K562 (cell line): ENCODE results near the gene FAR2. TPM values are rescaled to one million over a fixed set of nuclear protein-coding genes. Genes with fewer than 3 reads are reported as not detected.
"Not testable (repeated sequence)": the region's sequence is repeated elsewhere in the genome, so short reads cannot be mapped to it uniquely, and the experiment has no call there.

Experiments
- ATAC-seq: fragments of 200-7000 bp; cut with Tn5 transposase; 3 replicates; pipeline ENCODE4 v1.9.1; 2020; ENCODE audit warnings: moderate library complexity
- BruUV-seq: library from RNA; stranded (reverse); fragments of 400-500 nt; replicated peaks from 2 replicates; lab custom pipeline; 2021; lab: Mats Ljungman, UMichigan
- CTCF ChIA-PET: fragments of 300-600 bp; formaldehyde crosslinking; extraction: SDS; loops from one replicate; lab custom pipeline; 2021; ENCODE audit warnings: low intra/inter-chr PET ratio; lab: Yijun Ruan, JAX
- POLR2A ChIA-PET: fragments of 300-600, 350-650 bp; sonication (Branson Sonifier 250); formaldehyde crosslinking; extraction: SDS; loops from one replicate; lab custom pipeline; 2021; ENCODE audit warnings: antibody characterized with exemption, inconsistent platforms; lab: Yijun Ruan, JAX
- DNase-seq, 4 experiments: peaks; one replicate each; pipeline versions ENCODE4 v3.0.0 to v3.0.0-alpha.2; 2011 to 2018; ENCODE audit warnings: low spot score in 3 of 4, mixed read lengths in 3 of 4; ENCODE audit errors: extremely low read depth in 1 of 4
- FAIRE-seq: peaks from 2 replicates; lab custom pipeline; 2011; peaks lifted over from hg19 to GRCh38; lab: Jason Lieb, UNC
- H2AFZ ChIP-seq: 2 replicates; pipeline ENCODE4 v1.6.0; 2011; ENCODE audit warnings: low read depth, low read length, control low read depth, inconsistent platforms
- H3K27ac ChIP-seq: fragments of 200-600 bp; 3 replicates; pipeline ENCODE4 v1.8.0; 2011; ENCODE audit warnings: low read depth, mild to moderate bottlenecking, control low read depth, inconsistent platforms, low read length, moderate library complexity, mixed read lengths; ENCODE audit errors: extremely low read depth
- H3K27me3 ChIP-seq, 2 experiments: fragments of 300-600 bp in 1 of 2; 2 replicates in 1 of 2; 3 replicates in 1 of 2; pipeline versions ENCODE4 v1.6.0 to v1.8.0; 2011; ENCODE audit warnings: inconsistent platforms in 2 of 2, low read length in 2 of 2, mild to moderate bottlenecking in 1 of 2, mixed read lengths in 1 of 2, moderate library complexity in 1 of 2; ENCODE audit not compliant: control insufficient read depth in 2 of 2, insufficient read depth in 2 of 2
- H3K36me3 ChIP-seq: fragments of 300-600 bp; 3 replicates; pipeline ENCODE4 v1.8.0; 2011; ENCODE audit warnings: mild to moderate bottlenecking, low read length, inconsistent platforms; ENCODE audit not compliant: control insufficient read depth, insufficient read depth
- H3K4me1 ChIP-seq, 2 experiments: fragments of 200-600 bp in 1 of 2; replicated peaks in 1 of 2; 2 replicates in 1 of 2; 3 replicates in 1 of 2; pipeline versions ENCODE4 v1.5.1 to v1.8.0; 2011; ENCODE audit warnings: inconsistent platforms in 2 of 2, low read length in 2 of 2, mild to moderate bottlenecking in 1 of 2, mixed read lengths in 1 of 2, moderate library complexity in 1 of 2; ENCODE audit not compliant: control insufficient read depth in 2 of 2, insufficient read depth in 2 of 2
- H3K4me2 ChIP-seq: 2 replicates; pipeline ENCODE4 v1.6.1; 2011; ENCODE audit warnings: low read length, control low read depth, inconsistent platforms, mixed read lengths; ENCODE audit not compliant: insufficient read depth
- H3K4me3 ChIP-seq: fragments of 200-600 bp; sonication (generic), shearing (Covaris generic); 2 replicates; pipeline ENCODE4 v1.5.1; 2016; ENCODE audit warnings: control low read depth, inconsistent platforms
- H3K79me2 ChIP-seq: fragments of 200-600 bp; 3 replicates; pipeline ENCODE4 v1.8.0; 2011; ENCODE audit warnings: low read length, inconsistent platforms; ENCODE audit not compliant: control insufficient read depth, insufficient read depth
- H3K9ac ChIP-seq, 2 experiments: 2 replicates each; pipeline versions ENCODE4 v1.6.0 to v1.6.1; 2011; ENCODE audit warnings: low read depth in 2 of 2, low read length in 2 of 2, control low read depth in 1 of 2, inconsistent platforms in 1 of 2, mild to moderate bottlenecking in 1 of 2, mixed read lengths in 1 of 2; ENCODE audit not compliant: insufficient read depth in 1 of 2
- H3K9me1 ChIP-seq: one replicate; pipeline ENCODE4 v1.6.0; 2011; ENCODE audit warnings: inconsistent platforms, mild to moderate bottlenecking, low read length, moderate library complexity; ENCODE audit not compliant: control insufficient read depth, insufficient read depth
- H3K9me3 ChIP-seq: replicated peaks from 2 replicates; pipeline ENCODE4 v1.5.1; 2011; ENCODE audit warnings: low read depth, low read length, inconsistent platforms; ENCODE audit not compliant: control insufficient read depth, insufficient read depth
- H4K20me1 ChIP-seq: replicated peaks from 2 replicates; pipeline ENCODE4 v1.6.1; 2011; ENCODE audit warnings: low read length, inconsistent platforms, mixed read lengths; ENCODE audit not compliant: control insufficient read depth, insufficient read depth
- C11orf30 ChIP-seq: fragments of 450-650 bp; IDR thresholded peaks from 2 replicates; pipeline ENCODE4 v1.6.1; 2016; ENCODE audit warnings: low read depth, mild to moderate bottlenecking
- CCNT2 ChIP-seq: IDR thresholded peaks from 2 replicates; pipeline ENCODE4 v1.6.1; 2011; ENCODE audit warnings: borderline replicate concordance, low read depth, mild to moderate bottlenecking, moderate library complexity, mixed read lengths, low read length; ENCODE audit not compliant: insufficient read length; ENCODE audit errors: extremely low read depth
- CHD4 ChIP-seq: fragments of 200-600 bp; sonication (generic); IDR thresholded peaks from 3 replicates; pipeline ENCODE4 v1.6.1; 2012; ENCODE audit warnings: low read depth, mild to moderate bottlenecking, mixed read lengths, low read length, inconsistent platforms; ENCODE audit not compliant: insufficient read depth, insufficient replicate concordance, poor library complexity, severe bottlenecking
- ELK3 ChIP-seq: fragments of 450-650 bp; formaldehyde crosslinking; IDR thresholded peaks from 2 replicates; pipeline ENCODE4 v1.4.0; 2020; ENCODE audit warnings: mild to moderate bottlenecking
- MAFK ChIP-seq: IDR thresholded peaks from 2 replicates; pipeline ENCODE4 v1.6.1; 2011; ENCODE audit warnings: low read length, improper control_type of control experiment
- MED1 ChIP-seq: sonication (generic); formaldehyde crosslinking; IDR thresholded peaks from 2 replicates; pipeline ENCODE4 v1.8.1; 2023; ENCODE audit warnings: missing genetic modification reagents, borderline replicate concordance
- TARDBP ChIP-seq: fragments of 450-650 bp; IDR thresholded peaks from 2 replicates; pipeline ENCODE4 v1.6.1; 2016
- ZNF24 ChIP-seq: fragments of 450-650 bp; IDR thresholded peaks from 2 replicates; pipeline ENCODE4 v1.6.1; 2016
- WGBS: fragments of 100-300 bp; shearing (Covaris generic); methylation state at CpG from one replicate; pipeline ENCODE4 v1.1.6; 2016; ENCODE audit warnings: low coverage, mixed read lengths; ENCODE audit not compliant: insufficient coverage; ENCODE audit errors: missing lambda C conversion rate; 5-methylcytosine and 5-hydroxymethylcytosine counted together
- in situ Hi-C: fragments of 300-500 bp; cut with MboI; formaldehyde crosslinking; loops from 4 replicates; pipeline ENCODE4 v1.15.0; 2018; ENCODE audit warnings: inconsistent platforms, mixed read lengths
- intact Hi-C: fragments of 100-400 bp; cut with micrococcal nuclease; formaldehyde crosslinking; loops from 2 replicates; pipeline ENCODE4 v1.14.2; 2022
- polyA plus RNA-seq, 8 experiments: library from polyadenylated mRNA; depleted of rRNA in 4 of 8; stranded (reverse) in 5 of 8; unstranded in 3 of 8; fragments of >200 nt; fragmentation: Nextera tagmentation in 2 of 8; fragmentation: Illumina TruSeq in 1 of 8; extraction: Ambion mirVana in 2 of 8; extraction: Trizol in 1 of 8; gene quantifications; 2 replicates each; pipeline versions ENCODE4 v1.2.1 to v1.2.3, GENCODE V29; 2011 to 2014; ENCODE audit warnings: inconsistent platforms in 1 of 8, missing spikeins in 1 of 8
- total RNA-seq, 7 experiments: library from RNA; depleted of rRNA in 6 of 7; stranded (reverse); fragments of >200 nt in 6 of 7; fragmentation: Illumina TruSeq in 2 of 7; extraction: Trizol in 2 of 7; gene quantifications; 2 replicates each; pipeline versions ENCODE4 v1.2.1 to v1.2.3, GENCODE V29; 2011 to 2021; ENCODE audit warnings: low replicate concordance in 1 of 7
- TF ChIP-seq, protein P1 (sequence below): fragments of 250-450 bp; sonication (Bioruptor Pico); IDR thresholded peaks from 2 replicates; pipeline ENCODE4 v1.8.0; 2021; ENCODE audit warnings: moderate library complexity, mild to moderate bottlenecking, inconsistent platforms

The FAR2 gene
- total and polyA plus RNA-seq, 9 of the 15 experiments (the other 6 are each of a cell fraction or from before 2014, with no cell fraction given), result 5.0 to 13.4 (median 8.5) TPM

DNA sequence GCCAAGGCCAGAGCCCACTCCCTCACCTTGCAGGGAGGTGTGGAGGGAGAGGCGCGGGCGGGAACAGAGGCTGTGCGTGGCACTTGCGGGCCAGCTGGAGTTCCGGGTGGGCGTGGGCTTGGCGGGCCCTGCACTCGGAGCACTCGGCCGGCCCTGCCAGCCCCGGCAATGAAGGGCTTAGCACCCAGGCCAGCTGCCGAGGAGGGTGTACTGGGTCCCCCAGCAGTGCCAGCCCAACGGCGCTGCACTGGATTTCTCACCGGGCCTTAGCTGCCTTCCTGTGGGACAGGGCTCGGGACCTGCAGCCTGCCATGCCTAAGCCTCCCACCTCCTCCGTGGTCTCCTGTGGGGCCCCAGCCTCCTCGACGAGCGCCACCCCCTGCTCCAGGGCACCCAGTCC lies 107.5 kb downstream of the FAR2 start:
- no peak overlapping the region for H3K4me3 ChIP-seq
- BruUV-seq, result no TSS peak
- H3K9me1 ChIP-seq, result no peaks in the 10 kb centered on the region
- H3K9ac ChIP-seq, result no peak overlapping the region
- FAIRE-seq (no peak), ATAC-seq (no peak), DNase-seq (no peak)
- no peaks in the 10 kb centered on the region for H4K20me1 ChIP-seq
- intact Hi-C loops, result no loop called here
- in situ Hi-C loops, result no loop called here
- H3K9me3 ChIP-seq, result no peaks in the 10 kb centered on the region
- H3K4me2 ChIP-seq, result no peak overlapping the region
- H3K4me1 ChIP-seq, result no peaks in the 10 kb centered on the region
- POLR2A ChIA-PET, result no interaction called here
- no peak overlapping the region for H3K27ac ChIP-seq
- CTCF ChIA-PET, result no interaction called here
- WGBS, result 33% methylated on average over 14 of the region's 21 CpGs
- no peak for TF ChIP-seq CHD4
- no peak for TF ChIP-seq ELK3 (CRISPR knock-in tag)
- TF ChIP-seq CCNT2, result no peak
- TF ChIP-seq MED1 (CRISPR knock-in tag), result no peak
- TF ChIP-seq C11orf30, result no peak
- no peak for TF ChIP-seq TARDBP
- TF ChIP-seq MAFK, result no peak
- no peak for TF ChIP-seq ZNF24
- TF ChIP-seq, protein P1, sequence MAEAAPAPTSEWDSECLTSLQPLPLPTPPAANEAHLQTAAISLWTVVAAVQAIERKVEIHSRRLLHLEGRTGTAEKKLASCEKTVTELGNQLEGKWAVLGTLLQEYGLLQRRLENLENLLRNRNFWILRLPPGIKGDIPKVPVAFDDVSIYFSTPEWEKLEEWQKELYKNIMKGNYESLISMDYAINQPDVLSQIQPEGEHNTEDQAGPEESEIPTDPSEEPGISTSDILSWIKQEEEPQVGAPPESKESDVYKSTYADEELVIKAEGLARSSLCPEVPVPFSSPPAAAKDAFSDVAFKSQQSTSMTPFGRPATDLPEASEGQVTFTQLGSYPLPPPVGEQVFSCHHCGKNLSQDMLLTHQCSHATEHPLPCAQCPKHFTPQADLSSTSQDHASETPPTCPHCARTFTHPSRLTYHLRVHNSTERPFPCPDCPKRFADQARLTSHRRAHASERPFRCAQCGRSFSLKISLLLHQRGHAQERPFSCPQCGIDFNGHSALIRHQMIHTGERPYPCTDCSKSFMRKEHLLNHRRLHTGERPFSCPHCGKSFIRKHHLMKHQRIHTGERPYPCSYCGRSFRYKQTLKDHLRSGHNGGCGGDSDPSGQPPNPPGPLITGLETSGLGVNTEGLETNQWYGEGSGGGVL (CRISPR knock-in tag), result no peak
- H2AFZ ChIP-seq, result no peak overlapping the region
- no peaks in the 10 kb centered on the region for H3K79me2 ChIP-seq
- no peaks in the 10 kb centered on the region for H3K36me3 ChIP-seq
- H3K27me3 ChIP-seq, result no peaks in the 10 kb centered on the region

DNA sequence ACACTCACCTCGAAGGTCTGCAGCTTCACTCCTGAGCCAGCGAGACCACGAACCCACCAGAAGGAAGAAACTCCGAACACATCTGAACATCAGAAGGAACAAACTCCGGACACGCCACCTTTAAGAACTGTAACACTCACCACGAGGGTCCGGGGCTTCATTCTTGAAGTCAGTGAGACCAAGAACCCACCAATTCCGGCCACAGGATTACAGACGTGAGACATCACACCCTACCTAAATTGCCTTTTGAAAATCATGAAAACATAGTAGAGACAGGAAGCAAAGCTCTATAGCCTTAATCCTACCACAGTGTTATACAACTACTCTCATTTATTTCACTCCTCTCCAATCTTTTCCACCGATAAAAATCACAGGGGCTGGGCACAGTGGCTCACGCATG lies 108.6 kb downstream of the FAR2 start:
- H3K79me2 ChIP-seq, H4K20me1 ChIP-seq, FAIRE-seq, ATAC-seq, BruUV-seq, H3K9me3 ChIP-seq, H3K9me1 ChIP-seq, H3K9ac ChIP-seq, H3K4me2 ChIP-seq, H3K36me3 ChIP-seq, intact Hi-C loops, H3K4me3 ChIP-seq, DNase-seq, H3K4me1 ChIP-seq, H3K27ac ChIP-seq, H2AFZ ChIP-seq, H3K27me3 ChIP-seq, in situ Hi-C loops, CTCF ChIA-PET, POLR2A ChIA-PET: not testable (repeated sequence)
- WGBS, result 42% methylated on average over 5 of the region's 12 CpGs
